ENCODE data around the gene IPO11. TPM values are rescaled to one million over a fixed set of nuclear protein-coding genes. Genes with fewer than 3 reads are reported as not detected.

IPO11 gene
- total and polyA plus RNA-seq, 4 donors, result 4.7 to 20.6 (median 9.0) TPM

DNA sequence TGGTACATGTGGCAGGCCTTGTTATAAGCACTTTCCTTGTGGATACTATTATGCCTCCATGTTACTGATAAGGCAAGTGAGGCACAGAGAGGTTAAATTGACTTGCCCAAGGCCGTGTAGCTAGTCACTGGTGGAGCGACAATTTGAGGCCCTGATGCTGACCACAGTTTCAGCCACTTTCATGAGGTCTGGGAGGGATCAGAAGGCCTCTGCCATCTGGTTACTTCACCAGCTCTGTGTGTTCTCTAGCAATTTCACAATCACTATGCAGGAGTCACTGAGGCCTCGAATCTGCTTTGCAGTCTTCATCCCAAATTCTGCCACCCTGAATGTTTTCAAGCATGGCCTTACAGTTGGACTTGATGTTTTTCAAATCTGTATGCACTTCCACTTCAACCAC is 175.2 kb downstream of the IPO11 start:
- no peak for DNase-seq (ENCODE audit: low spot score)
- TF ChIP-seq TAF1 (conservative IDR thresholded peaks at IDR 0.05) (no peak), SP1 (IDR thresholded peaks at IDR 0.05) (no peak), RXRA (IDR thresholded peaks at IDR 0.05) (peak in 1 of 2 donors; percentile 46), JUND (IDR thresholded peaks at IDR 0.05) (no peak), HNF4G (IDR thresholded peaks at IDR 0.05) (no peak), FOXA1 (IDR thresholded peaks at IDR 0.05) (no peak), HNF4A (conservative IDR thresholded peaks at IDR 0.05) (peak; percentile 8 to 31)
- H3K36me3 ChIP-seq (ENCODE audit: control insufficient read depth in 4 of 4, insufficient read depth in 3 of 4, low read depth in 1 of 4, low read length in 3 of 4), result no peaks in the 10 kb centered on the region
- 41% methylated on average over 3 of the region's 3 CpGs for WGBS
- H3K4me1 ChIP-seq (ENCODE audit: control insufficient read depth in 4 of 4, insufficient read depth in 4 of 4, low read length in 3 of 4), result peaks cover 3 to 17% (median 17%) of the 10 kb centered on the region in 4 donors
- H3K9me3 ChIP-seq (ENCODE audit: control insufficient read depth in 4 of 4, low read length in 3 of 4), result no peaks in the 10 kb centered on the region
- no peak overlapping the region for H3K9ac ChIP-seq (ENCODE audit: low read depth in 1 of 2, low read length in 2 of 2)
- H3K27ac ChIP-seq (ENCODE audit: low read depth in 1 of 2, low read length in 2 of 2), result no peak overlapping the region
- H3K27me3 ChIP-seq (ENCODE audit: control insufficient read depth in 4 of 4, insufficient read depth in 4 of 4, low read length in 3 of 4), result no peaks in the 10 kb centered on the region
- no peak overlapping the region for H3K4me3 ChIP-seq (ENCODE audit: low read depth in 1 of 3, low read length in 3 of 3)

DNA sequence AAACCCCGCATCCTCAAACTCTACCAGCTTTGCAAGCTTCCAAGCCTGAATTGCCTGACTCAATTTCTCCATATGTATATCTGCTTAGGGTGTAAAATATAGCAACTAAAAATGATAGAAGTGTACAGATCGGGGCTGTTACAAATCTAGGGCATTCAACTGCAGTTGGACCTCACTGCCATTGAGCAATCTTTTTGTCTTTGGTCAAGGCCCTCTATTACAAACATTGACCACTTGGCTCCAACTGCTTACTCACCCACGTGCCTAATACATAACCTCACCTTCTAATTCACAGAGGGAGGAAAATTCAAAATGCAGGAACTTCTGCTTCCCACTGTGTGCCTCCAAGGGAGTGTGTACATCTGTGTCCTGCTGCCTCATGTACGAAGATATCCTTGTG is 176.1 kb downstream of the IPO11 start:
- H3K36me3 ChIP-seq (ENCODE audit: control insufficient read depth in 4 of 4, insufficient read depth in 3 of 4, low read depth in 1 of 4, low read length in 3 of 4), result no peaks in the 10 kb centered on the region
- no peaks in the 10 kb centered on the region for H3K9me3 ChIP-seq (ENCODE audit: control insufficient read depth in 4 of 4, low read length in 3 of 4)
- DNase-seq (ENCODE audit: low spot score), result no peak
- no peaks in the 10 kb centered on the region for H3K27me3 ChIP-seq (ENCODE audit: control insufficient read depth in 4 of 4, insufficient read depth in 4 of 4, low read length in 3 of 4)
- H3K27ac ChIP-seq (ENCODE audit: low read depth in 1 of 2, low read length in 2 of 2), result peak overlapping the region; percentile 19 to 38
- TF ChIP-seq, protein P1, sequence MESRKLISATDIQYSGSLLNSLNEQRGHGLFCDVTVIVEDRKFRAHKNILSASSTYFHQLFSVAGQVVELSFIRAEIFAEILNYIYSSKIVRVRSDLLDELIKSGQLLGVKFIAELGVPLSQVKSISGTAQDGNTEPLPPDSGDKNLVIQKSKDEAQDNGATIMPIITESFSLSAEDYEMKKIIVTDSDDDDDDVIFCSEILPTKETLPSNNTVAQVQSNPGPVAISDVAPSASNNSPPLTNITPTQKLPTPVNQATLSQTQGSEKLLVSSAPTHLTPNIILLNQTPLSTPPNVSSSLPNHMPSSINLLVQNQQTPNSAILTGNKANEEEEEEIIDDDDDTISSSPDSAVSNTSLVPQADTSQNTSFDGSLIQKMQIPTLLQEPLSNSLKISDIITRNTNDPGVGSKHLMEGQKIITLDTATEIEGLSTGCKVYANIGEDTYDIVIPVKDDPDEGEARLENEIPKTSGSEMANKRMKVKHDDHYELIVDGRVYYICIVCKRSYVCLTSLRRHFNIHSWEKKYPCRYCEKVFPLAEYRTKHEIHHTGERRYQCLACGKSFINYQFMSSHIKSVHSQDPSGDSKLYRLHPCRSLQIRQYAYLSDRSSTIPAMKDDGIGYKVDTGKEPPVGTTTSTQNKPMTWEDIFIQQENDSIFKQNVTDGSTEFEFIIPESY (IDR thresholded peaks at IDR 0.05), result peak; percentile 14
- no peak for TF ChIP-seq YY1 (IDR thresholded peaks at IDR 0.05)
- TF ChIP-seq, protein P2, sequence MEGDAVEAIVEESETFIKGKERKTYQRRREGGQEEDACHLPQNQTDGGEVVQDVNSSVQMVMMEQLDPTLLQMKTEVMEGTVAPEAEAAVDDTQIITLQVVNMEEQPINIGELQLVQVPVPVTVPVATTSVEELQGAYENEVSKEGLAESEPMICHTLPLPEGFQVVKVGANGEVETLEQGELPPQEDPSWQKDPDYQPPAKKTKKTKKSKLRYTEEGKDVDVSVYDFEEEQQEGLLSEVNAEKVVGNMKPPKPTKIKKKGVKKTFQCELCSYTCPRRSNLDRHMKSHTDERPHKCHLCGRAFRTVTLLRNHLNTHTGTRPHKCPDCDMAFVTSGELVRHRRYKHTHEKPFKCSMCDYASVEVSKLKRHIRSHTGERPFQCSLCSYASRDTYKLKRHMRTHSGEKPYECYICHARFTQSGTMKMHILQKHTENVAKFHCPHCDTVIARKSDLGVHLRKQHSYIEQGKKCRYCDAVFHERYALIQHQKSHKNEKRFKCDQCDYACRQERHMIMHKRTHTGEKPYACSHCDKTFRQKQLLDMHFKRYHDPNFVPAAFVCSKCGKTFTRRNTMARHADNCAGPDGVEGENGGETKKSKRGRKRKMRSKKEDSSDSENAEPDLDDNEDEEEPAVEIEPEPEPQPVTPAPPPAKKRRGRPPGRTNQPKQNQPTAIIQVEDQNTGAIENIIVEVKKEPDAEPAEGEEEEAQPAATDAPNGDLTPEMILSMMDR (IDR thresholded peaks at IDR 0.05; ENCODE audit: low read depth, low read length, missing input control), result peak; percentile 4
- TF ChIP-seq SP1 (IDR thresholded peaks at IDR 0.05), result peak; percentile 68
- TF ChIP-seq TAF1 (conservative IDR thresholded peaks at IDR 0.05), result no peak
- no peak for TF ChIP-seq EGR1 (IDR thresholded peaks at IDR 0.05; ENCODE audit: low read depth in 2 of 2)
- TF ChIP-seq FOXA1 (IDR thresholded peaks at IDR 0.05), result peak; percentile 51
- TF ChIP-seq, protein P3, sequence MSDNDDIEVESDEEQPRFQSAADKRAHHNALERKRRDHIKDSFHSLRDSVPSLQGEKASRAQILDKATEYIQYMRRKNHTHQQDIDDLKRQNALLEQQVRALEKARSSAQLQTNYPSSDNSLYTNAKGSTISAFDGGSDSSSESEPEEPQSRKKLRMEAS (IDR thresholded peaks at IDR 0.05), result peak; percentile 65
- TF ChIP-seq, protein P4, sequence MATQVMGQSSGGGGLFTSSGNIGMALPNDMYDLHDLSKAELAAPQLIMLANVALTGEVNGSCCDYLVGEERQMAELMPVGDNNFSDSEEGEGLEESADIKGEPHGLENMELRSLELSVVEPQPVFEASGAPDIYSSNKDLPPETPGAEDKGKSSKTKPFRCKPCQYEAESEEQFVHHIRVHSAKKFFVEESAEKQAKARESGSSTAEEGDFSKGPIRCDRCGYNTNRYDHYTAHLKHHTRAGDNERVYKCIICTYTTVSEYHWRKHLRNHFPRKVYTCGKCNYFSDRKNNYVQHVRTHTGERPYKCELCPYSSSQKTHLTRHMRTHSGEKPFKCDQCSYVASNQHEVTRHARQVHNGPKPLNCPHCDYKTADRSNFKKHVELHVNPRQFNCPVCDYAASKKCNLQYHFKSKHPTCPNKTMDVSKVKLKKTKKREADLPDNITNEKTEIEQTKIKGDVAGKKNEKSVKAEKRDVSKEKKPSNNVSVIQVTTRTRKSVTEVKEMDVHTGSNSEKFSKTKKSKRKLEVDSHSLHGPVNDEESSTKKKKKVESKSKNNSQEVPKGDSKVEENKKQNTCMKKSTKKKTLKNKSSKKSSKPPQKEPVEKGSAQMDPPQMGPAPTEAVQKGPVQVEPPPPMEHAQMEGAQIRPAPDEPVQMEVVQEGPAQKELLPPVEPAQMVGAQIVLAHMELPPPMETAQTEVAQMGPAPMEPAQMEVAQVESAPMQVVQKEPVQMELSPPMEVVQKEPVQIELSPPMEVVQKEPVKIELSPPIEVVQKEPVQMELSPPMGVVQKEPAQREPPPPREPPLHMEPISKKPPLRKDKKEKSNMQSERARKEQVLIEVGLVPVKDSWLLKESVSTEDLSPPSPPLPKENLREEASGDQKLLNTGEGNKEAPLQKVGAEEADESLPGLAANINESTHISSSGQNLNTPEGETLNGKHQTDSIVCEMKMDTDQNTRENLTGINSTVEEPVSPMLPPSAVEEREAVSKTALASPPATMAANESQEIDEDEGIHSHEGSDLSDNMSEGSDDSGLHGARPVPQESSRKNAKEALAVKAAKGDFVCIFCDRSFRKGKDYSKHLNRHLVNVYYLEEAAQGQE (IDR thresholded peaks at IDR 0.05), result peak; percentile 54
- TF ChIP-seq HNF4G (IDR thresholded peaks at IDR 0.05), result peak; percentile 10
- peak in 1 of 2 donors; percentile 66 for TF ChIP-seq JUND (IDR thresholded peaks at IDR 0.05)
- TF ChIP-seq HNF4A (conservative IDR thresholded peaks at IDR 0.05), result peak; percentile 84 to 85
- no peak for TF ChIP-seq NR2F2 (IDR thresholded peaks at IDR 0.05)
- peak; percentile 87 to 89 for TF ChIP-seq RXRA (IDR thresholded peaks at IDR 0.05)
- TF ChIP-seq RAD21 (IDR thresholded peaks at IDR 0.05), result peak in 1 of 2 donors; percentile 28
- peak; percentile 59 for TF ChIP-seq FOXA2 (IDR thresholded peaks at IDR 0.05)
- TF ChIP-seq, protein P5, sequence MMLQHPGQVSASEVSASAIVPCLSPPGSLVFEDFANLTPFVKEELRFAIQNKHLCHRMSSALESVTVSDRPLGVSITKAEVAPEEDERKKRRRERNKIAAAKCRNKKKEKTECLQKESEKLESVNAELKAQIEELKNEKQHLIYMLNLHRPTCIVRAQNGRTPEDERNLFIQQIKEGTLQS (IDR thresholded peaks at IDR 0.05), result no peak
- TF ChIP-seq GABPA (IDR thresholded peaks at IDR 0.05 in 1 of 2, conservative IDR thresholded peaks at IDR 0.05 in 1 of 2), result peak in 1 of 2 donors; percentile 20
- no peak overlapping the region for H3K9ac ChIP-seq (ENCODE audit: low read depth in 1 of 2, low read length in 2 of 2)
- H3K4me1 ChIP-seq (ENCODE audit: control insufficient read depth in 4 of 4, insufficient read depth in 4 of 4, low read length in 3 of 4), result peaks cover 3 to 17% (median 17%) of the 10 kb centered on the region in 4 donors
- 65% methylated on average over 4 of the region's 4 CpGs for WGBS
- H3K4me3 ChIP-seq (ENCODE audit: low read depth in 1 of 3, low read length in 3 of 3), result no peak overlapping the region

Data from liver (tissue), 9 donors.